BE2C (cell line): ENCODE data around the gene FXYD5.

Experiments used
- DNase-seq: peaks from one replicate; pipeline ENCODE4 v3.0.0-alpha.2; 2020
- H3K27me3 ChIP-seq: fragments of 250-450 bp; sonication (Bioruptor Pico); 2 replicates; pipeline ENCODE4 v1.5.1; 2020; ENCODE audit warnings: mild to moderate bottlenecking
- H3K36me3 ChIP-seq: fragments of 250-450 bp; sonication (Bioruptor Pico); 2 replicates; pipeline ENCODE4 v1.5.1; 2020; ENCODE audit warnings: mild to moderate bottlenecking
- H3K4me1 ChIP-seq: fragments of 250-450 bp; sonication (Bioruptor Pico); 2 replicates; pipeline ENCODE4 v1.5.1; 2020
- H3K4me3 ChIP-seq: 2 replicates; pipeline ENCODE4 v1.5.1; 2011; ENCODE audit warnings: low read depth, low read length
- H3K9me3 ChIP-seq: fragments of 250-450 bp; sonication (Bioruptor Pico); 2 replicates; pipeline ENCODE4 v1.5.1; 2020
- TF ChIP-seq, protein P1 (sequence below): IDR thresholded peaks from 2 replicates; pipeline ENCODE4 v1.5.1; 2012; ENCODE audit warnings: mild to moderate bottlenecking, low read depth, low read length

The FXYD5 gene

DNA sequence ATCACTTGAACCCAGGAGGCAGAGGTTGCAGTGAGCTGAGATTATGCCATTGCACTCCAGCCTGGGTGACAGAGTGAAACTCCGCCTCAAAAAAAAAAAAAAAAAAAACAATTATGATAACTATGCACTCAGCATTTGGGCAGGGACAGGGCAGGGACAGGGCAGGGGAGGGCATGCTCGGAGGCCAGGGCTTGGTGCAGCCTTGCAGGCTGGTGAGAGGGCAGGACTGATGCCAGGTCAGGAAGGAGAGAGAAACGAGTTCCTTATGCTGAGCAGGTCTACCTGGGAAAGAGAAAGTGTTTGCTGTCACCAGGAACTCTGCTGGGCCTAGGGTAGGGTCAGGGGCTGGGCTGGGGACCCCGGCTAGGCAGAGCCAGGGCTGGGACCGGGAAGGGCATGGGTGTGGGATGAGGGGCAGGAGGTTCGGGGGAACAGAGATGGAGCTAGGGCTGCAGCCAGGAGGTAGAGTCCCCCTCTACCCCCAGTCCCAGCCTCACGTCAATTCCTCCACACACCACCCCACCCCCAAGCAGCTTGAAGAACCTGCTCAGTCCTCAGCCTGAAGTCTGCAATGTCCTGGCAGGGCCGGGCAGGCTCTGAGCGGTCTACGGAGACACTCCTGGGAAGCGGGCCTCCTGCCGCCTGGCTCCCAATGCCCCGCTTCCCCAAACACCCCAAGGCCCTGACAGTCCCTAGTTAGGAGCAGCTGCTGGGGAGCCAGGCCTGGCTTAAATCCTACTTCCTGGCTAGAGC, 36.1 kb upstream of the FXYD5 start:
- Histone ChIP-seq H3K9me3 (no peaks in the 10 kb centered on the region), H3K4me1 (no peaks in the 10 kb centered on the region), H3K27me3 (no peaks in the 10 kb centered on the region), H3K4me3 (no peak overlapping the region), H3K36me3 (no peaks in the 10 kb centered on the region)
- TF ChIP-seq, protein P1, sequence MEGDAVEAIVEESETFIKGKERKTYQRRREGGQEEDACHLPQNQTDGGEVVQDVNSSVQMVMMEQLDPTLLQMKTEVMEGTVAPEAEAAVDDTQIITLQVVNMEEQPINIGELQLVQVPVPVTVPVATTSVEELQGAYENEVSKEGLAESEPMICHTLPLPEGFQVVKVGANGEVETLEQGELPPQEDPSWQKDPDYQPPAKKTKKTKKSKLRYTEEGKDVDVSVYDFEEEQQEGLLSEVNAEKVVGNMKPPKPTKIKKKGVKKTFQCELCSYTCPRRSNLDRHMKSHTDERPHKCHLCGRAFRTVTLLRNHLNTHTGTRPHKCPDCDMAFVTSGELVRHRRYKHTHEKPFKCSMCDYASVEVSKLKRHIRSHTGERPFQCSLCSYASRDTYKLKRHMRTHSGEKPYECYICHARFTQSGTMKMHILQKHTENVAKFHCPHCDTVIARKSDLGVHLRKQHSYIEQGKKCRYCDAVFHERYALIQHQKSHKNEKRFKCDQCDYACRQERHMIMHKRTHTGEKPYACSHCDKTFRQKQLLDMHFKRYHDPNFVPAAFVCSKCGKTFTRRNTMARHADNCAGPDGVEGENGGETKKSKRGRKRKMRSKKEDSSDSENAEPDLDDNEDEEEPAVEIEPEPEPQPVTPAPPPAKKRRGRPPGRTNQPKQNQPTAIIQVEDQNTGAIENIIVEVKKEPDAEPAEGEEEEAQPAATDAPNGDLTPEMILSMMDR: no peak
- DNase-seq: no peak

DNA sequence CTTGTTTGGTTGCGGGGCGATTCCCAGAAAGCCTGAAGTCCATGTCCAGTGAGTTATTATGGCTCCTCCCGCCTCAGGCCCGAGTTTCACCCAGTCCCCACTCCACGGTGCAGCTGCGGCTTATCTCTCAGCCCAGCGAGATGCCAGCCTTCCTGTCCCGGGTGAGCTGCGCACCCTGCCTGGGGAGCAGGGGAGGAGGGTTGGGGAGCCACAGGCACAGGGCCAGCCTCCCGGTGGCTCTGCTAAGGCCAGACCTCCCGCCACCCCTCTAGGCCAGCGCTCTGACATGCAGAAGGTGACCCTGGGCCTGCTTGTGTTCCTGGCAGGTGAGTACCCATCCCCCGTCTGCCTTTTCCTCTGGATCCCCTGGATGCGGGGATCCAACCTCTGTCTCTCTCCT, 35.4 kb upstream of the FXYD5 start:
- H3K4me1 ChIP-seq: no peaks in the 10 kb centered on the region
- H3K36me3 ChIP-seq: no peaks in the 10 kb centered on the region
- H3K4me3 ChIP-seq: no peak overlapping the region
- no peak for DNase-seq
- no peaks in the 10 kb centered on the region for H3K27me3 ChIP-seq
- no peaks in the 10 kb centered on the region for H3K9me3 ChIP-seq
- TF ChIP-seq, protein P1: no peak

DNA sequence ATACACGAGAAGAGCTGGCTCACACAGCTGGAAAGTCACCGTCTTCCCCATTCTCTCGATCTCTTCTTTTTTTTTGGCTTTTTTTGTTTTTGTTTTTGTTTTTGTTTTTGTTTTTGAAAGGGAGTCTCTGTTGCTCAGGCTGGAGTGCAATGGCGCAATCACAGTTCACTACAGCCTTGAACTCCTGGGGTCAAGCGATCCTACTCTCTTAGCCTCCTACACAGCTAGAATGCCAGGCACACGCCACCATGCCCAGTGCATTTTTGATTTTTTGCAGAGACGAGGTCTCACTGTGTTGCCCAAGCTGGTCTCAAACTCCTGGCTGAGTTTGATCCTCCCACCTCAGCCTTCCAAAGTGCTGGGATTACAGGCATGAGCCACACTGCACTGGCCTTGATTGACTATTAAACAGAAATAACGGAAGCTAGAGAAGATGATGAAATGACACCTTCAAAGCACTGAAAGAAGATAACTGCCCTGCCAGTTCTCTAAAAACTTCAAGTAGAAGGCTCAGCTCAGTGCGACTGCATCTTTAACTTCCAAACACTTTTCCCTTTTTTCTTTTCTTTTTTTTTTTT, 34.9 kb upstream of the FXYD5 start:
- no peak for DNase-seq
- Histone ChIP-seq H3K4me1 (0 out of 2 replicates have a peak, but pooled peaks cover 1% of the 10 kb centered on the region), H3K9me3 (no peaks in the 10 kb centered on the region), H3K36me3 (no peaks in the 10 kb centered on the region), H3K27me3 (no peaks in the 10 kb centered on the region), H3K4me3 (no peak overlapping the region)
- TF ChIP-seq, protein P1: no peak

DNA sequence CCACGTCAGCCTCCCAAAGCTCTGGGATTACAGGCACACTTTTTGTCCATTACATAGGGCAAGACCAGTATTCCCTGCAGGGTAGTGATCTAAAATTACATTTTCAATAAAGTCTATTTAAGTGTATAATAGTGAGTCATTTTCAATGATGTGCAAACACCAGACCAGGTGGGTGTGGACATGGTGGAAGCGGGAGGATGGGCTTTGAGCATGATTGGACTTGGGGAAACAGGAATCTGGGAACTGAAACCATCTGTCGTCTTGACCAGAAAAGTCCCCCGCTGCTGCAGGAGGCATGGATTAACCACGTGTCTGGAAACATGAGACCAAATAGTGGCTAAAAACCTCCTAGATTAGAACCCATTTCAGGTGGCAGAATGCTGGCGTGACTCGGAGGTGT, 34.0 kb upstream of the FXYD5 start:
- no peaks in the 10 kb centered on the region for H3K9me3 ChIP-seq
- no peaks in the 10 kb centered on the region for H3K27me3 ChIP-seq
- no peak for DNase-seq
- no peaks in the 10 kb centered on the region for H3K36me3 ChIP-seq
- TF ChIP-seq, protein P1: no peak
- no peak overlapping the region for H3K4me3 ChIP-seq
- 0 out of 2 replicates have a peak, but pooled peaks cover 3% of the 10 kb centered on the region for H3K4me1 ChIP-seq

DNA sequence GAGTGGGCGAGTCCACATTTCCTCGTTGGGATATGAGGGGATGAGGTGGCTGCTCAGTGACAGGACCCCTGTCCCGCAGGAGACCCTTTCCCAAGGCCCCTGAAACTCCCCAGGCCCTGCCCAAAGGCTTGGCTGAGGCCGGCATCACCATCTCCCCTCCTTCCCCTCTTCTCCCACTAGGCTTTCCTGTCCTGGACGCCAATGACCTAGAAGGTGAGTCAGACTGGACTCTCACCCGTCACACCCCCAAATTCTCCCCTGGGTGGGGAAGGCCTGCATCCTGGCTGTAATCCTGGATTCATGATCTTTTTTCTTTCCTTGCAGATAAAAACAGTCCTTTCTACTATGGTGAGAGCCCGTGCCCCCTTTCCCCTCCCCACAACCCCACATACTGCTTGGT, 33.6 kb upstream of the FXYD5 start:
- no peak for DNase-seq
- TF ChIP-seq, protein P1: no peak
- Histone ChIP-seq H3K4me1 (0 out of 2 replicates have a peak, but pooled peaks cover 3% of the 10 kb centered on the region), H3K36me3 (no peaks in the 10 kb centered on the region), H3K9me3 (no peaks in the 10 kb centered on the region), H3K27me3 (no peaks in the 10 kb centered on the region), H3K4me3 (no peak overlapping the region)
